ENCODE data around the gene HOXB3.

The HOXB3 gene

GRCh38 chr17:48549281-48549630, 40.8 kb downstream of the HOXB3 start:
- H3K4me3 ChIP-seq (ENCODE audit: low read depth, low read length) = no peak overlapping the region
- TF ChIP-seq CTCF (IDR thresholded peaks at IDR 0.05; ENCODE audit: borderline replicate concordance, insufficient read depth, low read depth, low read length) = no peak

GRCh38 chr17:48548523-48549280, 41.3 kb downstream of the HOXB3 start:
- H3K4me3 ChIP-seq (ENCODE audit: low read depth, low read length) = no peak overlapping the region

GRCh38 chr17:48547808-48548522, 42.1 kb downstream of the HOXB3 start:
- no peak for TF ChIP-seq CTCF (IDR thresholded peaks at IDR 0.05; ENCODE audit: borderline replicate concordance, insufficient read depth, low read depth, low read length)
- no peak overlapping the region for H3K4me3 ChIP-seq (ENCODE audit: low read depth, low read length)

More at GRCh38 chr17:48548523-48549280, 41.3 kb downstream of the HOXB3 start:
- no peak for TF ChIP-seq CTCF (IDR thresholded peaks at IDR 0.05; ENCODE audit: borderline replicate concordance, insufficient read depth, low read depth, low read length)

- H3K4me3 ChIP-seq (ENCODE audit: low read depth, low read length) = no peak overlapping the region
- no peak for TF ChIP-seq CTCF (IDR thresholded peaks at IDR 0.05; ENCODE audit: borderline replicate concordance, insufficient read depth, low read depth, low read length)
These were observed 42.9 kb downstream of the HOXB3 start for GRCh38 chr17:48546924-48547807.

- H3K4me3 ChIP-seq (ENCODE audit: low read depth, low read length) = no peak overlapping the region
- TF ChIP-seq CTCF (IDR thresholded peaks at IDR 0.05; ENCODE audit: borderline replicate concordance, insufficient read depth, low read depth, low read length) = no peak
These were observed 43.7 kb downstream of the HOXB3 start for GRCh38 chr17:48546137-48546923.

- TF ChIP-seq CTCF (IDR thresholded peaks at IDR 0.05; ENCODE audit: borderline replicate concordance, insufficient read depth, low read depth, low read length) = no peak
- no peak overlapping the region for H3K4me3 ChIP-seq (ENCODE audit: low read depth, low read length)
These were observed 44.5 kb downstream of the HOXB3 start for GRCh38 chr17:48545539-48545938.

All from GM12875 (cell line).